HG02763 (cell line): Measurements from ENCODE around the gene CCDC160.
"Not testable (repeated sequence)": the region's sequence is repeated elsewhere in the genome, so short reads cannot be mapped to it uniquely, and the experiment has no call there.

Experiments used
- ATAC-seq: cut with Tn5 transposase; IDR thresholded peaks from one replicate; pipeline ENCODE4 v1.9.1; 2021; ENCODE audit warnings: mild to moderate bottlenecking, moderate library complexity; ENCODE audit not compliant: unreplicated experiment

CCDC160 gene

GRCh38 chrX:134236626-134237614 lies at the start of gene CCDC160:
Gene CCDC160 (plus strand): TSS chrX:134237182. CDS start chrX:134244801, 7,619 bp downstream.
- no peak for ATAC-seq

GRCh38 chrX:134191281-134191680 lies 45.7 kb upstream of the CCDC160 start:
- no peak for ATAC-seq

- no peak for ATAC-seq
Measured at GRCh38 chrX:134194915-134195314, 42.1 kb upstream of the CCDC160 start.

GRCh38 chrX:134202561-134202960 lies 34.4 kb upstream of the CCDC160 start:
- ATAC-seq, result no peak

GRCh38 chrX:134206221-134206620 lies 30.8 kb upstream of the CCDC160 start:
- ATAC-seq, result no peak

- ATAC-seq, result no peak
Measured at GRCh38 chrX:134210465-134210864, 26.5 kb upstream of the CCDC160 start.

- no peak for ATAC-seq
Measured at GRCh38 chrX:134235236-134235635, 1.7 kb upstream of the CCDC160 start.

GRCh38 chrX:134238144-134238543 lies 1.2 kb downstream of the CCDC160 start:
- not testable (repeated sequence) for ATAC-seq

GRCh38 chrX:134239016-134239415 lies 2.0 kb downstream of the CCDC160 start:
- ATAC-seq, result no peak

- no peak for ATAC-seq
Measured at GRCh38 chrX:134240209-134240608, 3.2 kb downstream of the CCDC160 start.

GRCh38 chrX:134241960-134242619 lies 5.1 kb downstream of the CCDC160 start:
- no peak for ATAC-seq

GRCh38 chrX:134244043-134244442 lies 7.1 kb downstream of the CCDC160 start:
- no peak for ATAC-seq

- no peak for ATAC-seq
Measured at GRCh38 chrX:134246282-134246681, 9.3 kb downstream of the CCDC160 start.

- no peak for ATAC-seq
Measured at GRCh38 chrX:134247492-134247891, 10.5 kb downstream of the CCDC160 start.

GRCh38 chrX:134249241-134249640 lies 12.3 kb downstream of the CCDC160 start:
- ATAC-seq, result no peak

GRCh38 chrX:134251241-134251640 lies 14.3 kb downstream of the CCDC160 start:
- ATAC-seq, result no peak

GRCh38 chrX:134254511-134254910 lies 17.5 kb downstream of the CCDC160 start:
- no peak for ATAC-seq

- ATAC-seq, result no peak
Measured at GRCh38 chrX:134255555-134255954, 18.6 kb downstream of the CCDC160 start.

GRCh38 chrX:134256684-134257083 lies 19.7 kb downstream of the CCDC160 start:
- ATAC-seq, result no peak

GRCh38 chrX:134258202-134258601 lies 21.2 kb downstream of the CCDC160 start:
- ATAC-seq, result no peak

GRCh38 chrX:134285934-134286333 lies 49.0 kb downstream of the CCDC160 start:
- not testable (repeated sequence) for ATAC-seq

GRCh38 chrX:134287346-134287745 lies 50.4 kb downstream of the CCDC160 start:
- ATAC-seq, result no peak
